DOHH2 (cell line): Measurements from ENCODE around the gene GPC1.

ENCODE experiments used
- EZH2phosphoT487 ChIP-seq: fragments of 200-600 bp; sonication (generic); IDR thresholded peaks from 2 replicates; pipeline ENCODE4 v1.6.1; 2017; ENCODE audit warnings: borderline replicate concordance, mild to moderate bottlenecking, antibody characterized with exemption, low read length, moderate library complexity, mixed read lengths
- TF ChIP-seq, protein P1 (sequence below): fragments of 200-600 bp; sonication (generic); IDR thresholded peaks from one replicate; pipeline ENCODE4 v1.5.1; 2014; ENCODE audit warnings: antibody characterized with exemption, mild to moderate bottlenecking, low read depth, low read length; ENCODE audit not compliant: poor library complexity, severe bottlenecking

DNA sequence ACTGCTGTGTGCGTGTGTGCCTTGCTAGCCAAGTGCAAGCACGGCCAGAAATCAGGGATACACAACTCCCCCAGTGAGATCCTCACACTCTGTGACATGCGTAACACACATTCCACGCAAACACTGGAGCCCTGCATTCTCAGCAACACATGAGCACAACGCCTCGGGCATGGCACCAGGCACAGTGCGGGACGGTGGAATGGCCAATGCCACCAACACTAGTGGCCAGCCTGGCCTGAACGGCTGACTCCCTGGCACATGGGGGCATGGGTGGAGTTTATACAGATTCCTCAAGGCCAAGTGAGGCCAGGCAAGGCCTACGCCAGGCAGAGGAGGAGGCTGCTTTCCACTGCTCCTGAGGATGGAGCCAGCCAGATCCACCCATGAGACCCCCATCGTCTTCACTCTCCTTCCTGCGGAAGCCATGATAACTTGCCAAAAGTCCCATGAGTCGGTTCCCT lies 66.1 kb downstream of the GPC1 start:
- TF ChIP-seq, protein P1, sequence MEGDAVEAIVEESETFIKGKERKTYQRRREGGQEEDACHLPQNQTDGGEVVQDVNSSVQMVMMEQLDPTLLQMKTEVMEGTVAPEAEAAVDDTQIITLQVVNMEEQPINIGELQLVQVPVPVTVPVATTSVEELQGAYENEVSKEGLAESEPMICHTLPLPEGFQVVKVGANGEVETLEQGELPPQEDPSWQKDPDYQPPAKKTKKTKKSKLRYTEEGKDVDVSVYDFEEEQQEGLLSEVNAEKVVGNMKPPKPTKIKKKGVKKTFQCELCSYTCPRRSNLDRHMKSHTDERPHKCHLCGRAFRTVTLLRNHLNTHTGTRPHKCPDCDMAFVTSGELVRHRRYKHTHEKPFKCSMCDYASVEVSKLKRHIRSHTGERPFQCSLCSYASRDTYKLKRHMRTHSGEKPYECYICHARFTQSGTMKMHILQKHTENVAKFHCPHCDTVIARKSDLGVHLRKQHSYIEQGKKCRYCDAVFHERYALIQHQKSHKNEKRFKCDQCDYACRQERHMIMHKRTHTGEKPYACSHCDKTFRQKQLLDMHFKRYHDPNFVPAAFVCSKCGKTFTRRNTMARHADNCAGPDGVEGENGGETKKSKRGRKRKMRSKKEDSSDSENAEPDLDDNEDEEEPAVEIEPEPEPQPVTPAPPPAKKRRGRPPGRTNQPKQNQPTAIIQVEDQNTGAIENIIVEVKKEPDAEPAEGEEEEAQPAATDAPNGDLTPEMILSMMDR, result no peak
- TF ChIP-seq EZH2phosphoT487, result no peak
